HepG2 (cell line): ENCODE data around the gene TIPIN. TPM values are rescaled to one million over a fixed set of nuclear protein-coding genes. Genes with fewer than 3 reads are reported as not detected.
A peak's percentile ranks its signal among the peaks of the same experiment; 100 is the strongest.

Experiments used
- ATAC-seq: fragments of 200-7000 bp; cut with Tn5 transposase; 3 replicates; pipeline ENCODE4 v1.9.1; 2020; ENCODE audit warnings: mild to moderate bottlenecking, moderate library complexity
- BruUV-seq: library from RNA; stranded (reverse); fragments of 400-500 nt; replicated peaks from 2 replicates; lab custom pipeline; 2021; lab: Mats Ljungman, UMichigan
- CTCF ChIA-PET: fragments of 300-600 bp; formaldehyde crosslinking; extraction: SDS; loops from one replicate; lab custom pipeline; 2021; ENCODE audit warnings: low total read pairs, inconsistent platforms, low intra/inter-chr PET ratio; lab: Yijun Ruan, JAX
- POLR2A ChIA-PET: fragments of 350-600 bp; sonication (Branson Sonifier 250); formaldehyde crosslinking; loops from one replicate; lab custom pipeline; 2020; ENCODE audit warnings: antibody characterized with exemption, inconsistent platforms; lab: Yijun Ruan, JAX
- DNase-seq: peaks from one replicate; pipeline ENCODE4 v3.0.0-alpha.2; 2015; ENCODE audit warnings: low spot score
- FAIRE-seq: peaks from 3 replicates; lab custom pipeline; 2011; peaks lifted over from hg19 to GRCh38; lab: Jason Lieb, UNC
- H2AFZ ChIP-seq: one replicate; pipeline ENCODE4 v1.6.1; 2011; ENCODE audit warnings: low read length, inconsistent platforms
- H3K27ac ChIP-seq: fragments of 300-600 bp; 3 replicates; pipeline ENCODE4 v1.8.0; 2011; ENCODE audit warnings: mixed run types, mild to moderate bottlenecking, mixed read lengths, low read length, inconsistent platforms; ENCODE audit not compliant: insufficient read depth; ENCODE audit errors: extremely low read length
- H3K27me3 ChIP-seq, 2 experiments: fragments of 200-600 bp in 1 of 2; 2 replicates in 1 of 2; 3 replicates in 1 of 2; pipeline versions ENCODE4 v1.6.0 to v1.8.0; 2011; ENCODE audit warnings: low read length in 2 of 2, mild to moderate bottlenecking in 2 of 2, moderate library complexity in 2 of 2, inconsistent platforms in 1 of 2; ENCODE audit not compliant: insufficient read depth in 2 of 2, control insufficient read depth in 1 of 2
- H3K36me3 ChIP-seq, 2 experiments: fragments of 200-600 bp in 1 of 2; replicated peaks in 1 of 2; 2 replicates in 1 of 2; 3 replicates in 1 of 2; pipeline versions ENCODE4 v1.5.1 to v1.8.0; 2011; ENCODE audit warnings: low read length in 2 of 2, inconsistent platforms in 1 of 2; ENCODE audit not compliant: insufficient read depth in 2 of 2, control insufficient read depth in 1 of 2
- H3K4me1 ChIP-seq: 2 replicates; pipeline ENCODE4 v1.5.1; 2012; ENCODE audit warnings: low read length, inconsistent platforms; ENCODE audit not compliant: insufficient read depth
- H3K4me2 ChIP-seq: 2 replicates; pipeline ENCODE4 v1.6.0; 2011; ENCODE audit warnings: low read depth, low read length, inconsistent platforms
- H3K4me3 ChIP-seq, 3 experiments: fragments of 200-600 bp in 1 of 3; sonication (generic), shearing (Covaris generic) in 1 of 3; replicated peaks in 1 of 3; 2 replicates each; pipeline ENCODE4 v1.5.1; 2011 to 2016; ENCODE audit warnings: low read length in 3 of 3, inconsistent platforms in 2 of 3, low read depth in 2 of 3, mild to moderate bottlenecking in 2 of 3, control low read depth in 1 of 3, mixed read lengths in 1 of 3; ENCODE audit not compliant: insufficient read depth in 1 of 3
- H3K79me2 ChIP-seq: one replicate; pipeline ENCODE4 v1.6.1; 2011; ENCODE audit warnings: low read length, inconsistent platforms; ENCODE audit not compliant: insufficient read depth
- H3K9ac ChIP-seq: 2 replicates; pipeline ENCODE4 v1.6.0; 2011; ENCODE audit warnings: mild to moderate bottlenecking, low read depth, low read length, inconsistent platforms; ENCODE audit not compliant: insufficient read depth
- H3K9me3 ChIP-seq: 2 replicates; pipeline ENCODE4 v1.5.1; 2012; ENCODE audit warnings: mild to moderate bottlenecking, low read length
- H4K20me1 ChIP-seq: 2 replicates; pipeline ENCODE4 v1.6.0; 2011; ENCODE audit warnings: inconsistent platforms, mild to moderate bottlenecking, low read length, moderate library complexity; ENCODE audit not compliant: insufficient read depth
- ETV6 ChIP-seq: sonication (generic); formaldehyde crosslinking; conservative IDR thresholded peaks from 2 replicates; pipeline ENCODE4 v1.4.0; 2020; ENCODE audit warnings: missing genetic modification reagents
- HOMEZ ChIP-seq: IDR thresholded peaks from 2 replicates; pipeline ENCODE4 v1.6.1; 2016; ENCODE audit warnings: low read depth
- MBD4 ChIP-seq: IDR thresholded peaks from 2 replicates; pipeline ENCODE4 v1.6.1; 2012; ENCODE audit warnings: low read length, inconsistent platforms, borderline replicate concordance
- NR2F6 ChIP-seq, 2 experiments: IDR thresholded peaks; 2 replicates each; pipeline ENCODE4 v1.6.1; 2016; ENCODE audit warnings: antibody characterized with exemption in 1 of 2, mild to moderate bottlenecking in 1 of 2
- PBX2 ChIP-seq: IDR thresholded peaks from 2 replicates; pipeline ENCODE4 v1.6.1; 2016; ENCODE audit warnings: control low read depth
- TEAD3 ChIP-seq: optimal IDR thresholded peaks from 2 replicates; pipeline ENCODE3; 2016; ENCODE audit warnings: borderline replicate concordance
- ZFP36 ChIP-seq: fragments of 150-350 bp; IDR thresholded peaks from 2 replicates; pipeline ENCODE4 v1.6.1; 2018; ENCODE audit warnings: borderline replicate concordance, low read length, low read depth; ENCODE audit not compliant: partially characterized antibody
- ZKSCAN5 ChIP-seq: sonication (generic); formaldehyde crosslinking; IDR thresholded peaks from 2 replicates; pipeline ENCODE4 v1.5.1; 2020; ENCODE audit warnings: mild to moderate bottlenecking, missing genetic modification reagents
- ZNF143 ChIP-seq: sonication (generic); formaldehyde crosslinking; IDR thresholded peaks from 2 replicates; pipeline ENCODE4 v1.4.0; 2020; ENCODE audit warnings: missing genetic modification reagents
- ZNF382 ChIP-seq: sonication (generic); formaldehyde crosslinking; IDR thresholded peaks from 2 replicates; pipeline ENCODE4 v1.5.0; 2020; ENCODE audit warnings: missing genetic modification reagents, mild to moderate bottlenecking, borderline replicate concordance
- ZNF737 ChIP-seq: sonication (generic); formaldehyde crosslinking; IDR thresholded peaks from 2 replicates; pipeline ENCODE4 v1.5.0; 2020; ENCODE audit warnings: missing genetic modification reagents, mild to moderate bottlenecking, borderline replicate concordance
- WGBS: methylation state at CpG from one replicate; pipeline ENCODE4 v1.1.6; 2017; ENCODE audit warnings: low lambda C conversion rate; 5-methylcytosine and 5-hydroxymethylcytosine counted together
- in situ Hi-C: cut with HindIII; loops from 2 replicates; pipeline ENCODE4 v1.10.0; 2017; ENCODE audit warnings: low pct_unique_long_range_greater_than_20kb; ENCODE audit not compliant: extremely low pct_ligation_motif_present
- intact Hi-C: fragments of 100-400 bp; cut with micrococcal nuclease; formaldehyde crosslinking; loops from one replicate; pipeline ENCODE4 v1.10.0; 2022; ENCODE audit not compliant: unreplicated experiment
- polyA plus RNA-seq, 8 experiments: library from polyadenylated mRNA; depleted of rRNA in 3 of 8; stranded (reverse) in 7 of 8; unstranded in 1 of 8; fragments of >200 nt; fragmentation: Illumina TruSeq in 4 of 8; extraction: Trizol in 4 of 8; gene quantifications; 2 replicates each; pipeline versions ENCODE4 v1.2.1 to v1.2.3, GENCODE V29; 2011 to 2016; ENCODE audit warnings: low read depth in 4 of 8, missing spikeins in 1 of 8, mixed read lengths in 1 of 8; ENCODE audit not compliant: insufficient read depth in 1 of 8
- total RNA-seq, 5 experiments: library from RNA; depleted of rRNA; stranded (reverse); fragments of >200 nt; fragmentation: Illumina TruSeq; extraction: Trizol; gene quantifications; 2 replicates each; pipeline ENCODE4 v1.2.3, GENCODE V29; 2016; ENCODE audit warnings: low read depth in 1 of 5

TIPIN gene
- total and polyA plus RNA-seq, 2 of the 13 experiments (the other 11 are each of a cell fraction or from before 2014, with no cell fraction given) = 2.7 to 28.6 TPM

DNA sequence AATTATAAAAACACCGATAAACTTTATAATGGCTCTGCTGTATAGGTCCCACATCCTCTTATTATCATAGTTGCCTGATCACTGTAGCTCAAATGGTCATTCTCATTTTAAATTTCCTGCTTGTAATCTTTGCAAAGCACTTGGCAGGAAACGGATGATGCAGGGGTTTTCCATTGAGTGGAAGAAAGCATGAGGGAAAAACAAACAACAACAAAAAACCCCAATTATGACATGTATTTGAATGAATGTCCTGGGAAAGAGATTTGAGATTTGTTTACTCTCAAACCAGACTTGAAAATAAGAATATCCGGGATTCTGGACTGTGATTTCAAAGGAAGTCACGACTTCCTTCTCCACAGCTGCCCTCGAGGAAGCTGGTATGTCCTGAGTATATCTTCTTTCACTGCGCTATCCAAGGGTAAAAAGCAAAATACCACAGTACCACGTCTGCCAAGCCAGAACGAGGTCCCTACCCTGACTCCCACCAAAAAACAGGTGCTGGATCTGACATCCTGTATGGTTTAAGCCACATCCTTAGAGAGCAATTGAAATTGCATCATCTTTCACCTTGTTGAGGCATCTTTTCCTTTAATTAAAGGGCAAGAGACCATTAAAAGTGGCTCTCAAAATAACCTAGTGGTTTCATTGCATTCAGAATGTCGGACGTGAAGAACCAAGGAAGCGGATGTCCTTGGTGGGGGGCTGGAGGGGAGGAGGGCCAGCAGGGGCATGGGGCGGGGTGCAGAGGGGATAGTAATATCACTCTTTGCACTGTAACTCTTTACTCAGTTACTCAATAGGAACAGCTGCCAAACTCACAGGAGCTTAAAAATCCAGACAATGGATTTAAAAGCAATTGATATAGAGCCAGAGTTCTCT lies 13.5 kb upstream of the TIPIN start (continued):
- TF ChIP-seq ZNF143 (CRISPR knock-in tag) = no peak
- TF ChIP-seq, all 625 proteins: peak for 15

DNA sequence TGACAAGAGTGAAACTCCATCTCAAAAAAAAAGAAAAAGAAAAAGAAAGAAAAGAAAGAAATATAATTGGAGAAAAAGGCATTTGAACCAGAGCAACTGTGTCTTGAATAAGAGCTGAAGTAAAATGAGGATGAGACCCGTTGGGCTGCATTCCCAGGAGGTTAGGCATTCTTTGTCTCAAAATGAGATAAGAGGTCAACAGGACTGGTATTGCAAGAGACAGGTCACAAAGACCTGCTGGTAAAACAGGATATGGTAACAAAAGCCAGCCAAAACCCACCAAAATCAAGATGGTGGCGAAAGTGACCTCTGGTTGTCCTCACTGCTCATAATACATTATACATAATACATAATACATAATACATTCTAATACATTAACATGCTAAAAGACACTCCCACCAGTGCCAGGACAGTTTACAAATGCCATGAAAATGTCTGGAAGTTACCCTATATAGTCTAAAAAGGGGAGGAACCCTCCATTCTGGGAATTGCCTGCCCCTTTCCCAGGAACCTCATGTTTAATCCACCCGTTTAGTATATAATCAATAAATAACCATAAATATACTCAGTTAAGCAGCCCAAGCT lies 8.6 kb upstream of the TIPIN start:
- H3K4me3 ChIP-seq = no peak overlapping the region
- H2AFZ ChIP-seq = no peak overlapping the region
- 0 out of 2 replicates have a peak overlapping the region, but pooled peaks have one; percentile 18 for H3K4me2 ChIP-seq
- TF ChIP-seq MBD4 (no peak), TEAD3 (CRISPR knock-in tag) (peak; percentile 39), NR2F6 (IDR thresholded peaks at IDR 0.05) (no peak), NR2F6 (CRISPR knock-in tag; IDR thresholded peaks at IDR 0.05) (0 out of 2 replicates have a peak, but pooled peaks have one; percentile 15)
- no peak for ATAC-seq
- no peak overlapping the region for H3K9ac ChIP-seq
- no peaks in the 10 kb centered on the region for H3K36me3 ChIP-seq
- in situ Hi-C loops = no loop called here
- ChIA-PET POLR2A (no interaction called here), CTCF (no interaction called here)
- peaks cover 15% of the 10 kb centered on the region for H3K4me1 ChIP-seq
- no peaks in the 10 kb centered on the region for H4K20me1 ChIP-seq
- WGBS = 48% methylated on average over 3 of the region's 3 CpGs
- no peaks in the 10 kb centered on the region for H3K9me3 ChIP-seq
- intact Hi-C loops = no loop called here
- BruUV-seq = no TSS peak
- no peaks in the 10 kb centered on the region for H3K79me2 ChIP-seq
- DNase-seq = no peak
- FAIRE-seq = no peak
- H3K27me3 ChIP-seq = no peaks in the 10 kb centered on the region
- H3K27ac ChIP-seq = no peak overlapping the region

GRCh38 chr15:66362776-66363175 lies 6.3 kb upstream of the TIPIN start:
- DNase-seq (no peak), ATAC-seq (no peak), FAIRE-seq (no peak)
- Histone ChIP-seq H3K9ac (no peak overlapping the region), H3K4me3 (no peak overlapping the region), H3K36me3 (no peaks in the 10 kb centered on the region), H2AFZ (no peak overlapping the region), H3K9me3 (no peaks in the 10 kb centered on the region), H3K27ac (no peak overlapping the region), H3K27me3 (no peaks in the 10 kb centered on the region), H4K20me1 (no peaks in the 10 kb centered on the region), H3K4me1 (peaks cover 18% of the 10 kb centered on the region), H3K4me2 (no peak overlapping the region), H3K79me2 (no peaks in the 10 kb centered on the region)
- no peak for TF ChIP-seq ETV6 (CRISPR knock-in tag)
- no peak for TF ChIP-seq ZFP36
- no peak for TF ChIP-seq ZNF737
- TF ChIP-seq HOMEZ (CRISPR knock-in tag) = no peak
- TF ChIP-seq ZKSCAN5 = no peak
- TF ChIP-seq PBX2 = no peak
- TF ChIP-seq ZNF382 (CRISPR knock-in tag) = no peak
- in situ Hi-C loops = no loop called here
- no TSS peak for BruUV-seq
- intact Hi-C loops = no loop called here
- 95% methylated on average over 1 of the region's 1 CpG for WGBS
- CTCF ChIA-PET = no interaction called here
- POLR2A ChIA-PET = no interaction called here
